Measurements from ENCODE around the gene AMT. TPM values are rescaled to one million over a fixed set of nuclear protein-coding genes. Genes with fewer than 3 reads are reported as not detected.
A peak's percentile ranks its signal among the peaks of the same experiment; 100 is the strongest.

The AMT gene, protein sequence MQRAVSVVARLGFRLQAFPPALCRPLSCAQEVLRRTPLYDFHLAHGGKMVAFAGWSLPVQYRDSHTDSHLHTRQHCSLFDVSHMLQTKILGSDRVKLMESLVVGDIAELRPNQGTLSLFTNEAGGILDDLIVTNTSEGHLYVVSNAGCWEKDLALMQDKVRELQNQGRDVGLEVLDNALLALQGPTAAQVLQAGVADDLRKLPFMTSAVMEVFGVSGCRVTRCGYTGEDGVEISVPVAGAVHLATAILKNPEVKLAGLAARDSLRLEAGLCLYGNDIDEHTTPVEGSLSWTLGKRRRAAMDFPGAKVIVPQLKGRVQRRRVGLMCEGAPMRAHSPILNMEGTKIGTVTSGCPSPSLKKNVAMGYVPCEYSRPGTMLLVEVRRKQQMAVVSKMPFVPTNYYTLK
- 1 to 10 TPM; 7.4 to 7.5 TPM for total RNA-seq

GRCh38 chr3:49422379-49423248, at the start of gene AMT:
TSS of gene AMT (minus strand) at chr3:49422473. CDS start at chr3:49422450, 23 bp downstream.
- Mint-ChIP-seq H3K36me3 (ENCODE audit: insufficient read depth in 2 of 2) (peaks cover 2 to 7% of the 10 kb centered on the region in 2 donors), H3K4me3 (peak within 1 kb of the TSS; percentile 2 to 20), H3K27ac (no peak within 1 kb of the TSS), H3K9me3 (no peaks in the 10 kb centered on the region), H3K4me1 (ENCODE audit: low read depth) (peaks cover 50% of the 10 kb centered on the region), H3K27me3 (ENCODE audit: low read depth) (no peaks in the 10 kb centered on the region)
- DNase-seq (no peak), ATAC-seq (replicated peaks in 1 of 2) (no peak)

DNA sequence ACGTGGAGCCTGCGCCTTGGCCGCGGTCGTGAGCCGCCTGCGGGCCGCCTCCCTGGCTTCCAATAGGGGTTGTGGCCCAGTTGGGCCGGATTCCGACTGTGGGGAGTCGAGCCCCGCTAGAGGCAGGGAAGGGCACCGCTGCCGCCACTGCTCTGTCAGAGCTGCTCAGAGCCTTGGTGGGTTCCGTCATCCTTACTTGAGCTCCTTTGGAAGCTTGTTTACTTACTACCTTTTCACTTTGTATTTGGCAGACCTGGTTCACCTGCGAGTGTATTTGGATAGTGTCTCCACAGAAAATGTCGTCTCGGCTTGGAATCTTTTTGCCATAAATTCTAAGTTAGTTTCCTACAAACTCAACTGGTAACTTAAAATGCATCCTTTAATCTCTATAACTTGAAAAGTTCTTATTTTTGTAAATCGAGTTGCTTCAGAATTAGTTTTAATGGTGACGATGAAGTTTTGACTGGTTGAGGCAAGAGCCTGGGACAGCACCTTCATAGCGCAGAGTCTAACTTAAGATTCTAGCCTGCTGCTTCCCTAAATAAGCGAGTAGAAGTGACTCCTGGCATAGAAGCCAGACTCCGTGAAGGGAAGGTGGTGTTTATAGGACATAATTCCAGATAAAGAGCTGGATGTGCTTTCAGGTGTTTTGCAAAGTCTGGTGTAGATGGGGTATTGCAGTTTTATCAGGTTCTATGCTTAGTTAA, 48.6 kb upstream of the AMT start:
- Mint-ChIP-seq H3K27ac (peak overlapping the region; percentile 96), H3K27me3 (ENCODE audit: low read depth) (no peaks in the 10 kb centered on the region), H3K36me3 (ENCODE audit: insufficient read depth in 2 of 2) (peaks cover 1 to 2% of the 10 kb centered on the region in 2 donors), H3K4me3 (peak overlapping the region; percentile 86 to 99), H3K9me3 (no peaks in the 10 kb centered on the region), H3K4me1 (ENCODE audit: low read depth) (peaks cover 34% of the 10 kb centered on the region)
- peak; percentile 24 to 27 for ATAC-seq (replicated peaks in 1 of 2)
- no peak for DNase-seq

DNA sequence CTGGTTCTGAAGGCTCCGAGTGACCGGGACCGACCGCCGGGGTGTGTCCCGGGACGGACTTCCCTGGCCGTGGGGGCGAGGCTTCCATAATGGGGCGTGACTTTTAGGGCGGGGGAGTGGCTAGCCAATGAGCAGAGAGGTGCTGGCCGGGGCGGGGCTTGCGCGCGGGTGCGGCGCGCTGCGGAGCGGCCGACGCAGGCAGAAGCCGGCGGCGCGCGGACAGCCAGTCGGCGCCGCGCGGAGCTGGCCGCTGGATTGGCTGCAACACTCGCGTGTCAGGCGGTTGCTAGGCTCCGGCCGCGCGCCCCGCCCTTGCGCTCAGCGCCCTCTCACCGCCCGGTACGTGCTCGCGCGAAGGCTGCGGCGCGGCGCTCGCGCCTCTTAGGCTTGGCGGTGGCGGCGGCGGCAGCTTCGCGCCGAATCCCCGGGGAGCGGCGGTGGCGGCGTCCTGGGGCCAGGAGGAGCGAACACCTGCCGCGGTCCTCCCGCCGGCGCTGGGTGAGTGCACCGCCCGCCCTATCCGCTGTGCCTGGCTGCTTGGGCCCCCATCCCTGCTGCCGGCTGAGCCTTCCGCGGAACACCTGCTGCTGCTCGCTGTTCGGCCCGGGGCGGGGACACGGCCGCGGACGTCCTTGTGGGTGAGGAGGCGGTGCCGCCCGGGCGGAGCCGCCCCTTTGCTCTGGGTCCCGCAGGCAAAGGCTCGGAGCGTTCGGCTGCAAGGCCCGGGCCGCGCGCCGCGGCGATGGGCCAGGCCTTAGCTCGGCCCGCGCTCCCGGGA, 47.9 kb upstream of the AMT start, which contains the start of gene DAG1:
Gene DAG1, plus strand, starts transcription at position 332 of the 778 bp plus-strand sequence. CDS start 40,268 bp downstream, outside the sequence.
- Mint-ChIP-seq H3K4me3 (peak within 1 kb of the TSS; percentile 93 to 99), H3K36me3 (ENCODE audit: insufficient read depth in 2 of 2) (peaks cover 1 to 2% of the 10 kb centered on the region in 2 donors), H3K9me3 (no peaks in the 10 kb centered on the region), H3K27me3 (ENCODE audit: low read depth) (no peaks in the 10 kb centered on the region), H3K27ac (peak within 1 kb of the TSS; percentile 96), H3K4me1 (ENCODE audit: low read depth) (peaks cover 27% of the 10 kb centered on the region)
- ATAC-seq (replicated peaks in 1 of 2) = peak; percentile 93
- DNase-seq = peak; percentile 97 to 99

- ATAC-seq (replicated peaks in 1 of 2) (no peak), DNase-seq (no peak)
- no peaks in the 10 kb centered on the region for H3K9me3 Mint-ChIP-seq
- H3K4me3 Mint-ChIP-seq = peak overlapping the region; percentile 93 to 98
- H3K36me3 Mint-ChIP-seq (ENCODE audit: insufficient read depth in 2 of 2) = peaks cover 0 to 2% of the 10 kb centered on the region in 2 donors
- no peaks in the 10 kb centered on the region for H3K27me3 Mint-ChIP-seq (ENCODE audit: low read depth)
- peaks cover 26% of the 10 kb centered on the region for H3K4me1 Mint-ChIP-seq (ENCODE audit: low read depth)
- peak overlapping the region; percentile 74 for H3K27ac Mint-ChIP-seq
These were observed 47.0 kb upstream of the AMT start for GRCh38 chr3:49469037-49469935.

DNA sequence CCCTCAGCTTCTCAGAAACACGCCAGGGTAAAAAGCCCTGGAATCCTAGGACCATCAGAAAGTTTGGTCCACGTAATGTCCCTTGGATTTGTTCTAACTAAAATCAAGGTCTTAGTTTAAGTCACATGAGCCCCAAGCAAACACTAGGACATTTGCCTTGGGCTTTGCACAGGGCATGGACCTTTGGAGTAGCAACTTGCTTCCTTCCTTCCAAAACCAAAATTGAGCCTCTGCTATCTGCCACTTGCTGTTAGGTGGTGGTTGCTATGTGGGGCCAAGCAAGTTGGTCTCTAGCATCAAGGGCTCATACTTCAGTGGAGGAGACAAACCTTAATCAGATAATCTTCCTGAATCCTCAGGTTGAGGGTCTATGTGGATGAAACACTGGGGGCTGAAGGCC, 43.8 kb upstream of the AMT start:
- DNase-seq = no peak
- H3K4me1 Mint-ChIP-seq (ENCODE audit: low read depth) = peaks cover 9% of the 10 kb centered on the region
- no peak for ATAC-seq (replicated peaks in 1 of 2)
- H3K4me3 Mint-ChIP-seq = no peak overlapping the region
- no peaks in the 10 kb centered on the region for H3K27me3 Mint-ChIP-seq (ENCODE audit: low read depth)
- H3K9me3 Mint-ChIP-seq = no peaks in the 10 kb centered on the region
- H3K36me3 Mint-ChIP-seq (ENCODE audit: insufficient read depth in 2 of 2) = no peaks in the 10 kb centered on the region
- H3K27ac Mint-ChIP-seq = no peak overlapping the region

GRCh38 chr3:49465270-49466034, 43.2 kb upstream of the AMT start:
- Mint-ChIP-seq H3K36me3 (ENCODE audit: insufficient read depth in 2 of 2) (no peaks in the 10 kb centered on the region), H3K4me1 (ENCODE audit: low read depth) (peaks cover 6% of the 10 kb centered on the region), H3K27ac (no peak overlapping the region), H3K4me3 (no peak overlapping the region), H3K27me3 (ENCODE audit: low read depth) (no peaks in the 10 kb centered on the region), H3K9me3 (no peaks in the 10 kb centered on the region)
- ATAC-seq (replicated peaks in 1 of 2) (no peak), DNase-seq (no peak)

GRCh38 chr3:49462222-49462621, 39.9 kb upstream of the AMT start:
- no peaks in the 10 kb centered on the region for H3K36me3 Mint-ChIP-seq (ENCODE audit: insufficient read depth in 2 of 2)
- DNase-seq = no peak
- H3K27ac Mint-ChIP-seq = no peak overlapping the region
- H3K4me3 Mint-ChIP-seq = no peak overlapping the region
- no peaks in the 10 kb centered on the region for H3K4me1 Mint-ChIP-seq (ENCODE audit: low read depth)
- H3K9me3 Mint-ChIP-seq = no peaks in the 10 kb centered on the region
- H3K27me3 Mint-ChIP-seq (ENCODE audit: low read depth) = no peaks in the 10 kb centered on the region
- ATAC-seq (replicated peaks in 1 of 2) = peak in 1 of 2 donors; percentile 47

DNA sequence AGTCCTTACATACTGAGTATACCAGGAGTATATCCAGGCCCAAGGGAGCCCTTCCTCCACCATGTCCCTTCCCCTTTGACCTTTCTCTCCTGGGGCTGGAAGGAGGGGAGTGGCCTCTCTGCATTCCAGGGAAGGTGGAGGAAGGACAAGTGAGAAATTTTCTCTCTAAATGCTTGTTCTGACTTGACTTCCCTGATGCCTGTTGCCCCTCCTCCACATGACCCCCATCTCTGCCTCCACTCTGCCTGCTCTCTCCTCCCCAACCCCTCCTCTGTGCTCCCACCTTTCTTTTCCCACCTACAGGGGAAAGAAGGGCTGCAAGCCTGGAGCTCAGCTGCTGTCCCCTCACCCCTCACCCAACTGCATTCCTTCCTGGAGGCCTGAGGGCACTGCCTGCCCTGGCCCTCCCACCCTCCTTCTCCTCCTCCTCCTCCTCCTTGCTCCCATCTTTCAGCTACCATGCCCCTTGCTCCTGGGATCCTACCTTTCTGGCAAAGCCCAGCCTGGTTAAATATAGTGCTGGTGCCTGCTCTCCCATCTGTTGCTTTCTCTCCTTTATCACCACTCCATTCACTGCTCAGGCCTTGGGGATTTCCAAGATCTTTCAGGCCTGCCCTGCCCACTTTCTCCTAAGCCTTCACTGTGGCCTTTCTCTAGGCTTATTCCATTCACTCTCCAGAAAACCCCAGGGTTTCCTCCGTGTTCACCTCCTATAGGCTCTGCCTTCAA, 39.3 kb upstream of the AMT start:
- Mint-ChIP-seq H3K4me1 (ENCODE audit: low read depth) (no peaks in the 10 kb centered on the region), H3K27ac (no peak overlapping the region), H3K9me3 (no peaks in the 10 kb centered on the region), H3K4me3 (no peak overlapping the region), H3K36me3 (ENCODE audit: insufficient read depth in 2 of 2) (no peaks in the 10 kb centered on the region), H3K27me3 (ENCODE audit: low read depth) (no peaks in the 10 kb centered on the region)
- DNase-seq (no peak), ATAC-seq (replicated peaks in 1 of 2) (no peak)

DNA sequence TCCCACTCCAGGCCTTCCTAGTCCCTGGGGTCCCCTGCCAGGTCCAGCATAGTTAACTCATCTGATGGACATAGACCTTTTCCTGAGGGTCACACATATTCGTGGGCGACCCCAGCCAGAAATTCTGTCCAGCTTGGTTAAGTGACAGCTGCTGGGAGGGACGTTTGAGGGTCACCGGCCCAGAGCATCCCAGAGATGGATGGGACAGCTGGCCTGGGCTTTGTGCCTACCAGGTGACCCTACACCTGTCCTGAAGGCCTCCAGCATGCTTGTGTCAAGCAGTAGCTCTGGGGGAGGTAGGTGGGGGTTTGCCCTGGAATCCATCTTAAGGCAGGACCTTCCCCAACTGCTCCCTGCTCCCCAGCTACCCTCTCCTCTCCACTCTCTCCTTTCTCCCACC, 38.7 kb upstream of the AMT start:
- Mint-ChIP-seq H3K27ac (no peak overlapping the region), H3K4me1 (ENCODE audit: low read depth) (no peaks in the 10 kb centered on the region), H3K36me3 (ENCODE audit: insufficient read depth in 2 of 2) (no peaks in the 10 kb centered on the region), H3K4me3 (no peak overlapping the region), H3K9me3 (no peaks in the 10 kb centered on the region), H3K27me3 (ENCODE audit: low read depth) (no peaks in the 10 kb centered on the region)
- DNase-seq = no peak
- no peak for ATAC-seq (replicated peaks in 1 of 2)

DNA sequence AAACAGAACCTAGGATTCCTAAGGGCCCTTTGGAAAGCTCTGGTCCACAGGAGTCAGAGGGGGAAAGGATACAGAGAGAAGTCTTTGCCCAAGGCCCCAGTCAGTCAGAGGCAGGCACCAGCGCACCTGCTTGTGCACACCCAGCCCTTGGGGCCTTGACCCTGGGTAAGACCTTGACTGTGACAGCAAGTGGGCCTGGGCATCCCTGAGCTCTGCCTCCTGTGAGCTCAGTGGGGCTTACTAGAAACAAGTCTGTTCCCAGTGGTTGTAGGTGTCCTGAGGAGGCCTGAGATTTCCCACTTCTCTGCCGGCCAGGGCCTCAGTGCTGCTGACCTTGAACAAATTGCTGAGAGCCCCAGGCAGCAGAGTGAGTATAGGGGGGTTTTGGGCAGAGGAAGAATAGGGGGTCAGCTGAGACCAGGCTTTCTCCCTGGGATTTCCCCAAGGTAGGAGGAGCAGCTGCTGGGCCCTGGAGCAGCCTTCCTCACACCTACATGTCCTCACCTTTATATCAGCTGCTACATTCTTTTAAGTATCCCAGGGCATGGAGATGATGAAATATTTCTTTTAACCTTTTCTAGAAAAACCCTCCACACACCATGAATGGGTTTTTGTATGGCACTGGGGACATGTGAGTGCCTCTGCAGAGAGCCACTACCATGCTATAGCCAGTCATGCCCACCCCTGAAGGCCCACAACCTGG, 38.1 kb upstream of the AMT start:
- DNase-seq = no peak
- Mint-ChIP-seq H3K4me1 (ENCODE audit: low read depth) (no peaks in the 10 kb centered on the region), H3K27ac (no peak overlapping the region), H3K36me3 (ENCODE audit: insufficient read depth in 2 of 2) (no peaks in the 10 kb centered on the region), H3K4me3 (no peak overlapping the region), H3K27me3 (ENCODE audit: low read depth) (no peaks in the 10 kb centered on the region), H3K9me3 (no peaks in the 10 kb centered on the region)
- ATAC-seq (replicated peaks in 1 of 2) = no peak
